ENCODE measurements around the gene OR51B2. TPM values are rescaled to one million over a fixed set of nuclear protein-coding genes. Genes with fewer than 3 reads are reported as not detected.
"Not testable (repeated sequence)": the region's sequence is repeated elsewhere in the genome, so short reads cannot be mapped to it uniquely, and the experiment has no call there.

OR51B2 gene
- total and polyA plus RNA-seq, 5 donors, result not detected

DNA sequence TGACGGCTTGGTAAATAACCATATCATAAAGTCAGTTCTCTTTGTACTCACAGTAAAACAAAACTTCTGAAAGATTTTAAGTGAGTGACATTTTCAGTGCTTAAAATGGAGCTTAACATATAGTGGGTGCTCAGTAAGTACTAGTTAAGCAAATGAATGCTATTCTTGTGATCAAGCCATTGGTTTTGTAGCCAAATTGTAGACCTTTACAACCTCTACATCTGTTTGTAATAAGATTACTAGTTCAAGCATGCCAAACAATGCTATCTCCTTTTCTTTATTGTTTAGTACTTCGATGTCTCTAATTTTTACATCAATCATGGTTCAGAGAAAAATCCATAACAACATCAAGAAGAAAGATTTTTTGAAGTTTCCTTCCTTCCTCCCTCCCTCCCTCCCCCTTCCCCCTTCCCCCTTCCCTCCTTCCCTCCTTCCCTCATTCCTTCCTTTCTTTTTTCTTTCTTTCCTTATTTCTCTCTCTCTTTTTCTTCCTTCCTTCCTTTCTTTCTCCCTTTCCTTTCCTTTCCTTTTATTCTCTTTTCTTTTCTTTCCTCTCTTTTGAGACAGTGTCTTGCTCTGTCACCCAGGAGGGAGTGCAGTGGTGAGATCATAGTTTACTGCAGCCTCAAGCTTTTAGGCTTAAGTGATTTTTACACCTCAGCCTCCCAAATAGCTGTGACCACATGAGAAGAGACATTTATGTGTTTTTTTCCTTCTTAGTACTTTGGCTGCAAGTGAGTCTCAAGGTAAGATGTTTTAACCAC lies 16.7 kb downstream of the OR51B2 start:
- WGBS, result 80% methylated on average over 2 of the region's 2 CpGs
- Histone ChIP-seq H3K27me3 (ENCODE audit: control insufficient read depth, insufficient read depth) (no peaks in the 10 kb centered on the region), H3K9me3 (ENCODE audit: control insufficient read depth, low read length) (no peaks in the 10 kb centered on the region), H3K4me1 (ENCODE audit: control insufficient read depth, insufficient read depth, low read length) (no peaks in the 10 kb centered on the region), H3K27ac (ENCODE audit: low read length) (no peak overlapping the region), H3K4me3 (ENCODE audit: low read length) (no peak overlapping the region)
- ATAC-seq (no peak), DNase-seq (no peak)
- intact Hi-C loops (cut with DNase I), result no loop called here

DNA sequence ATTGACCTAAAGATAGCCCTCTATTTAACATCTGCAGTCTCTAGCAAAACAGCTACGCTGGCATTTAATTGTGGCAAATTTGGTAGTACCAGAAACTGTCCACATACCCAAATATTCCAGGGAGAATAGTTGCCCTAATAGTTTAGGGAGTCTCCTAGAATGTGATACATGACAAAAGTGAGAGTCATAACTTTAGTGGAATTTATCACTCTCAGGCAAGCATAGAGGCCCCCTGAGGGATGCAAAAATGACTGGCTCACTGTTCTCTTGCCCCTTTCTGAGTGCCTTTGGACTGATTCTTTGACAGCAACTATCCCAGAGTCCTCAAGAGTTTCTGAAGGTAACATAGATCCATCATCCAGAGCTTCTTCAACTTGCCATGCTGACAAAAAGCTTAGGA lies 20.1 kb downstream of the OR51B2 start:
- DNase-seq (no peak), ATAC-seq (no peak)
- no peak overlapping the region for H3K27ac ChIP-seq (ENCODE audit: low read length)
- intact Hi-C loops (cut with DNase I), result no loop called here
- WGBS, result 95% methylated on average over 1 of the region's 1 CpG
- no peaks in the 10 kb centered on the region for H3K4me1 ChIP-seq (ENCODE audit: control insufficient read depth, insufficient read depth, low read length)
- H3K9me3 ChIP-seq (ENCODE audit: control insufficient read depth, low read length), result no peaks in the 10 kb centered on the region
- no peaks in the 10 kb centered on the region for H3K27me3 ChIP-seq (ENCODE audit: control insufficient read depth, insufficient read depth)
- no peak overlapping the region for H3K4me3 ChIP-seq (ENCODE audit: low read length)

DNA sequence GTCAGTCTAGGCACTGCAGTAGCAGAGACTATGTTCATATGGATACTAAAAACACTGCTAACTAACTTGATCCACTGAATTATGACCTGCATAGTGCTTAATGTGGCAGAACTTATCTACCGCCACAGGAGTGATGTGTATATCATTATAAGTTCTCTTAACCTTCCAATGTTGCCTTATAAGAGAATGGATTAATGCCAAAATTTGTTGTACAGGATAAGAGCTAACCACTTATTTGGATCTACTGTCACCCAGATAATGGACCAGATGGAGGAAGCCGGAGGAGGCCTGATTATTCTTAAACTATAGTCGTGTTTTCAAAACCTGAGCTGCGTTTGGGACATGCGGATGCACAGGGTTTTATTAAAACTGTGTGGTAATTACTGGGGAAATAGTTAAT lies 20.5 kb downstream of the OR51B2 start:
- no peak overlapping the region for H3K27ac ChIP-seq (ENCODE audit: low read length)
- H3K27me3 ChIP-seq (ENCODE audit: control insufficient read depth, insufficient read depth), result no peaks in the 10 kb centered on the region
- no peaks in the 10 kb centered on the region for H3K9me3 ChIP-seq (ENCODE audit: control insufficient read depth, low read length)
- H3K4me1 ChIP-seq (ENCODE audit: control insufficient read depth, insufficient read depth, low read length), result no peaks in the 10 kb centered on the region
- no peak for DNase-seq
- intact Hi-C loops (cut with DNase I), result no loop called here
- ATAC-seq, result no peak
- 56% methylated on average over 5 of the region's 5 CpGs for WGBS
- H3K4me3 ChIP-seq (ENCODE audit: low read length), result no peak overlapping the region

DNA sequence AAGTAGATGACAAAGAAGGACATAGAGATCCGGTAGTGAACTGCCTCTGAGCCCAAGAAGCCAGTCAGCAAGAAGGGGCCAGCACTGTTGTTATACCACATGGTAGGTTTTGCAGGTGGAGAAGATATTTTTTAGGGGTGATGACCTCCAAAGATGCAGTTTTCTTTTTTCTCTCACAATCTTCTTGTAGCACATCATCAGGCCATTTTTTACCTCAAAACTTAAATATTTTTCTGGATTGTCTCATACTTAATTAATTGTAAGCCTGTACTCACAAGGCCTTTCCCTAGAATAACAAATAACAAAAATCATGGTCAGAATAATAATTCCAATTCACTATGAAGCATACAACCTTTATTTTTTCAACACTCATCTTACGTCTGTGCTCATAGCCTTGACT lies 22.3 kb downstream of the OR51B2 start, which contains the start of gene OR51B4:
Gene OR51B4 (minus strand): TSS at position 101 of the 400 bp plus-strand sequence. CDS start 0 bp downstream, at position 101.
- intact Hi-C loops (cut with DNase I), result no loop called here
- no peaks in the 10 kb centered on the region for H3K4me1 ChIP-seq (ENCODE audit: control insufficient read depth, insufficient read depth, low read length)
- no peaks in the 10 kb centered on the region for H3K9me3 ChIP-seq (ENCODE audit: control insufficient read depth, low read length)
- WGBS, result 93% methylated on average over 2 of the region's 2 CpGs
- no peak for DNase-seq
- H3K27ac ChIP-seq (ENCODE audit: low read length), result no peak within 1 kb of the TSS
- no peaks in the 10 kb centered on the region for H3K27me3 ChIP-seq (ENCODE audit: control insufficient read depth, insufficient read depth)
- ATAC-seq, result no peak
- H3K4me3 ChIP-seq (ENCODE audit: low read length), result no peak within 1 kb of the TSS

- intact Hi-C loops (cut with DNase I), result no loop called here
- DNase-seq (no peak), ATAC-seq (no peak)
- no peaks in the 10 kb centered on the region for H3K4me1 ChIP-seq (ENCODE audit: control insufficient read depth, insufficient read depth, low read length)
- no peak overlapping the region for H3K4me3 ChIP-seq (ENCODE audit: low read length)
- WGBS, result 18% methylated on average over 3 of the region's 3 CpGs
- H3K27me3 ChIP-seq (ENCODE audit: control insufficient read depth, insufficient read depth), result no peaks in the 10 kb centered on the region
- H3K9me3 ChIP-seq (ENCODE audit: control insufficient read depth, low read length), result no peaks in the 10 kb centered on the region
- H3K27ac ChIP-seq (ENCODE audit: low read length), result no peak overlapping the region
Measured at GRCh38 chr11:5300251-5300650, 23.8 kb downstream of the OR51B2 start.

DNA sequence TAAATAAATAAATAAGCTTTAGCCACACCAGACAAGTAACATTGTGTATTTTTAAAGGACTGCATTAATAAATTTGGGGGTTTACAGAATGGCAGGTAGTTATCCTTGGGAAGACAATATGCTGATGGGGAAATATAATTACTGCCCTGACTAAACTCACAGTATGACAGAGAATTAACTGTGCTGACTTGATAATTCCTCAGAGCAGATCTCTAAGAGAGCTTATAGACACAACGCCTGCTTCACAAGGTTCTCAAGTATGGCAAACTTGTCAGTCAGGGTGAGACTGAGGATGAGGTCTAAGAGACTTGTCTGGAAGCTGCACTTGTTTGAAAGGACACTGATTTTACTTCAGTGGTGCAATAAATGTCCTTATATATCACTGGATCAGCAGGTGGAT lies 25.6 kb downstream of the OR51B2 start:
- ATAC-seq, result no peak
- Histone ChIP-seq H3K9me3 (ENCODE audit: control insufficient read depth, low read length) (no peaks in the 10 kb centered on the region), H3K4me1 (ENCODE audit: control insufficient read depth, insufficient read depth, low read length) (no peaks in the 10 kb centered on the region), H3K4me3 (ENCODE audit: low read length) (no peak overlapping the region), H3K27ac (ENCODE audit: low read length) (no peak overlapping the region), H3K27me3 (ENCODE audit: control insufficient read depth, insufficient read depth) (no peaks in the 10 kb centered on the region)
- no peak for DNase-seq
- intact Hi-C loops (cut with DNase I), result no loop called here
- whole genome bisulfite sequencing, result 74% methylated on average over 1 of the region's 1 CpG

- ATAC-seq (no peak), DNase-seq (no peak)
- intact Hi-C loops (cut with DNase I), result no loop called here
- H3K27ac ChIP-seq (ENCODE audit: low read length), result no peak overlapping the region
- H3K4me3 ChIP-seq (ENCODE audit: low read length), result no peak overlapping the region
- 33% methylated on average over 4 of the region's 4 CpGs for WGBS
- no peaks in the 10 kb centered on the region for H3K27me3 ChIP-seq (ENCODE audit: control insufficient read depth, insufficient read depth)
- no peaks in the 10 kb centered on the region for H3K9me3 ChIP-seq (ENCODE audit: control insufficient read depth, low read length)
- no peaks in the 10 kb centered on the region for H3K4me1 ChIP-seq (ENCODE audit: control insufficient read depth, insufficient read depth, low read length)
Measured at GRCh38 chr11:5297721-5298323, 26.3 kb downstream of the OR51B2 start.

DNA sequence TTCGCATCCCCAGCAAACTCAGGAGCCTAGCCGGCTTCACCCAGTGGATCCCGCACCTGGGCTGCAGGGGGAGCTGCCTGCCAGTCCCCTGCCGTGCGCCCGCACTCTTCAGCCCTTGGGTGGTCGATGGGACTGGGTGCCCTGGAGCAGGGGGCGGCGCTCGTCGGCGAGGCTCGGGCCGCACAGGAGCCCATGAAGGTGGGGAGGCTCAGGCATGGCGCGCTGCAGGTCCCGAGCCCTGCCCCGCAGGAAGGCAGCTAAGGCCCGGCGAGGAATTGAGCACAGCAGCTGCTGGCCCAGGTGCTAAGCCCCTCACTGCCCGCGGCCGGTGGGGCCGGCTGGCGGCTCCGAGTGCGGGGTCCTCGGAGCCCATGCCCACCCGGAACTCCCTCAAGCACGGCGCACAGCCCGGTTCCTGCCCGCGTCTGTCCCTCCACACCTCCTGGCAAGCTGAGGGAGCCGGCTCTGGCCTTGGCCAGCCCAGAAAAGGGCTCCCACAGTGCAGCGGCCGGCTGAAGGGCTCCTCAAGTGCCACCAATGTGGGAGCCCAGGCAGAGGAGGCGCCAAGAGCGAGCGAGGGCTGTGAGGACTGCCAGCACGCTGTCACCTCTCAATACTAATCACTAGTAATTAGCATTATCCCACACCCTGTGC lies 29.6 kb downstream of the OR51B2 start:
- H3K27ac ChIP-seq (ENCODE audit: low read length); H3K4me3 ChIP-seq (ENCODE audit: low read length); intact Hi-C loops (cut with DNase I); H3K4me1 ChIP-seq (ENCODE audit: control insufficient read depth, insufficient read depth, low read length); H3K9me3 ChIP-seq (ENCODE audit: control insufficient read depth, low read length); H3K27me3 ChIP-seq (ENCODE audit: control insufficient read depth, insufficient read depth); ATAC-seq: not testable (repeated sequence)
- DNase-seq, result peak in 1 of 3 donors; percentile 52
- 93% methylated on average over 41 of the region's 41 CpGs for WGBS

DNA sequence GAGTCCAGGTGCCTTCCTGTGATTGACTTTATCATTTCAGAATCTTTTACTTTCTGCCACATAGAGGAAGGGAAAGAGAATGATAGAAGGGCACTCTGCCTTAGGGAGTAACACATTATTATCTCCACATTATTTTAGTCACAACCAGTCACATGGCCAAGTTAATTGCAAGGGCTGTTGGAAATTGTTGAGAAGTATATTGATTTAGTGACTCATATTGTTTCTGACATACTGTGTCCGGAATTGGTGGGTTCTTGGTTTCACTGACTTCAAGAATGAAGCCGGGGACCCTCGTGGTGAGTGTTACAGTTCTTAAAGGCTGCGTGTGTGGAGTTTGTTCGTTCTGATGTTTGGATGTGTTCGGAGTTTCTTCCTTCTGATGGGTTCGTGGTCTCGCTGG lies 31.1 kb downstream of the OR51B2 start:
- Histone ChIP-seq H3K4me1 (ENCODE audit: control insufficient read depth, insufficient read depth, low read length) (no peaks in the 10 kb centered on the region), H3K9me3 (ENCODE audit: control insufficient read depth, low read length) (no peaks in the 10 kb centered on the region), H3K27me3 (ENCODE audit: control insufficient read depth, insufficient read depth) (no peaks in the 10 kb centered on the region), H3K4me3 (ENCODE audit: low read length) (no peak overlapping the region), H3K27ac (ENCODE audit: low read length) (no peak overlapping the region)
- intact Hi-C loops (cut with DNase I), result no loop called here
- DNase-seq, result no peak
- 89% methylated on average over 8 of the region's 8 CpGs for WGBS
- no peak for ATAC-seq

DNA sequence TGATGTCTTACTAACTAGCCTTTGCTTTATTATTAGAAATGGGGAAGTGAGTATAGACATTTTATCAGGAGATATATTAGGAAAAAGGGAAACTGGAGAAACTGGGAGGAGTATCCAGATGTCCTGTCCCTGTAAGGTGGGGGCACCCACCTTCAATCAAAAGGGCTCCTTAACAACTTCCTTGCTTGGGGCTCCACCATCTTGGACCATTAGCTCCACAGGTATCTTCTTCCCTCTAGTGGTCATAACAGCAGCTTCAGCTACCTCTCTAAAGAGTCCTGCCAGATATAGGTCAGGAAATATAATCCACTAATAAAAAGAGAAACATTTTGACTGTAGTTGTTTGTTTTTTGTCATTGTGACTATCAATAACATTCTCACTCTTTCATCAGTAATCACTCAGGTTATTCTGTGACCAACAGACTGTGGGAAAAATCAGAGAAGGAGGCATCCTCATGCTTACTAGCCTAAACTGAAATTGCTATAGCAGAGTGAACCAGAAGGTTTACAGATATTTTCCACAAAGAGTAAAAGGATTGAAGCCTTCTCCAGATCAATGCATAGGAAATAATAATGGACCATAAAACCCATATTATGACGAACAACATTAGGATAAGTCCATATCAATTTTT lies 32.8 kb downstream of the OR51B2 start:
- Histone ChIP-seq H3K27me3 (ENCODE audit: control insufficient read depth, insufficient read depth) (no peaks in the 10 kb centered on the region), H3K9me3 (ENCODE audit: control insufficient read depth, low read length) (no peaks in the 10 kb centered on the region), H3K27ac (ENCODE audit: low read length) (no peak overlapping the region), H3K4me3 (ENCODE audit: low read length) (no peak overlapping the region), H3K4me1 (ENCODE audit: control insufficient read depth, insufficient read depth, low read length) (no peaks in the 10 kb centered on the region)
- 82% methylated on average over 1 of the region's 1 CpG for WGBS
- DNase-seq (no peak), ATAC-seq (no peak)
- intact Hi-C loops (cut with DNase I), result no loop called here

- DNase-seq (no peak), ATAC-seq (no peak)
- intact Hi-C loops (cut with DNase I), result no loop called here
- H3K9me3 ChIP-seq (ENCODE audit: control insufficient read depth, low read length), result no peaks in the 10 kb centered on the region
- no peak overlapping the region for H3K27ac ChIP-seq (ENCODE audit: low read length)
- 92% methylated on average over 1 of the region's 1 CpG for WGBS
- H3K4me3 ChIP-seq (ENCODE audit: low read length), result no peak overlapping the region
- no peaks in the 10 kb centered on the region for H3K4me1 ChIP-seq (ENCODE audit: control insufficient read depth, insufficient read depth, low read length)
- H3K27me3 ChIP-seq (ENCODE audit: control insufficient read depth, insufficient read depth), result no peaks in the 10 kb centered on the region
Measured at GRCh38 chr11:5290106-5290505, 34.0 kb downstream of the OR51B2 start.

Data from right cardiac atrium (tissue), 5 donors.